Motor neuron (in vitro differentiated cells): ENCODE measurements around the gene CIDEB. TPM values are rescaled to one million over a fixed set of nuclear protein-coding genes. Genes with fewer than 3 reads are reported as not detected.

Experiments
- ATAC-seq, 8 experiments: fragments of 200-7000 bp; cut with Tn5 transposase; replicated peaks in 6 of 8; 2 replicates each; pipeline ENCODE4 v1.8.0; 2021; ENCODE audit warnings: mild to moderate bottlenecking in 8 of 8, moderate library complexity in 8 of 8
- H3K27ac ChIP-seq, 2 donors: fragments of 250-450 bp; sonication (Bioruptor Pico); 2 replicates each; pipeline ENCODE4 v1.9.0; 2021; ENCODE audit warnings: antibody characterized with exemption in 2 of 2, mild to moderate bottlenecking in 2 of 2, moderate library complexity in 1 of 2
- H3K4me1 ChIP-seq, 2 donors: fragments of 250-450 bp; sonication (Bioruptor Pico); replicated peaks in 1 of 2; 2 replicates each; pipeline ENCODE4 v1.6.1; 2021; ENCODE audit warnings: antibody characterized with exemption in 2 of 2, mild to moderate bottlenecking in 2 of 2, moderate library complexity in 1 of 2
- H3K4me3 ChIP-seq, 5 donors: fragments of 250-450 bp; sonication (Bioruptor Pico); 2 replicates each; pipeline ENCODE4 v1.9.0; 2021; ENCODE audit warnings: antibody characterized with exemption in 5 of 5, mild to moderate bottlenecking in 5 of 5, moderate library complexity in 4 of 5
- WGBS, 10 experiments: fragments of 450-650 bp; shearing (Covaris generic); methylation state at CpG; one replicate each; pipeline ENCODE4 v1.0.0; 2022; 5-methylcytosine and 5-hydroxymethylcytosine counted together
- in situ Hi-C, 9 experiments: fragments of 400-800 bp; cut with MboI; loops; one replicate each; pipeline ENCODE4 v1.15.0; 2021; ENCODE audit warnings: low sequenced_read_pairs in 9 of 9, low pct_unique_long_range_greater_than_20kb in 2 of 9; ENCODE audit not compliant: unreplicated experiment in 9 of 9
- total RNA-seq, 8 experiments: library from RNA; unstranded; fragments of 300-600 nt; gene quantifications; 2 replicates each; pipeline versions ENCODE4 v1.2.3 to v1.2.4, GENCODE V29; 2022

The CIDEB gene
- total RNA-seq, 8 experiments from 2014 or later: 0.32 to 1.6 (median 0.40) TPM; not detected in 5

GRCh38 chr14:24340606-24341005 lies 32.8 kb upstream of the CIDEB start:
- ATAC-seq: no peak
- Histone ChIP-seq H3K27ac (no peak overlapping the region), H3K4me1 (peaks cover 0 to 4% of the 10 kb centered on the region in 2 donors), H3K4me3 (no peak overlapping the region)
- in situ Hi-C loops: loop anchor here in 4 of 9 experiments (25.0 kb wide), 1 partner anchor 97 kb away; the partner anchor contains the start of genes CBLN3 (in 4 of the 4), KHNYN (in 4 of the 4) and SDR39U1 (in 4 of the 4)
- 17 to 100% (median 94%) methylated on average over 1 of the region's 1 CpG; no CpG with 5 or more reads in 6 of the 10 experiments for WGBS, 10 experiments

- peaks cover 0 to 9% of the 10 kb centered on the region in 2 donors for H3K4me1 ChIP-seq
- peak in 5 of 8 experiments; percentile 13 to 84 (median 49) for ATAC-seq
- in situ Hi-C loops: loop anchor here in 8 of 9 experiments (10.0 to 25.0 kb wide), 2 partner anchors 95 to 98 kb away; partner anchors contain the start of genes CBLN3 (in 4 of the 8), KHNYN (in 4 of the 8) and SDR39U1 (in 4 of the 8)
- WGBS, 10 experiments: 0 to 53% (median 10%) methylated on average over 1 to 13 of the region's 51 CpGs; no CpG with 5 or more reads in 4 of the 10 experiments
- no peak within 1 kb of the TSS for H3K4me3 ChIP-seq
- no peak within 1 kb of the TSS for H3K27ac ChIP-seq
These were observed 31.7 kb upstream of the CIDEB start, which contains the start of gene RIPK3 for GRCh38 chr14:24339284-24340151. RIPK3 (minus strand) TSS chr14:24339991; CDS start chr14:24339826, 165 bp downstream.

GRCh38 chr14:24338843-24339242 lies 31.1 kb upstream of the CIDEB start:
- Histone ChIP-seq H3K4me1 (peaks cover 0 to 10% of the 10 kb centered on the region in 2 donors), H3K4me3 (no peak overlapping the region), H3K27ac (no peak overlapping the region)
- WGBS, 10 experiments: 29 to 100% (median 64%) methylated on average over 1 to 11 of the region's 14 CpGs; no CpG with 5 or more reads in 4 of the 10 experiments
- in situ Hi-C loops: loop anchor here in 8 of 9 experiments (10.0 to 25.0 kb wide), 2 partner anchors 96 to 98 kb away; partner anchors contain the start of genes CBLN3 (in 4 of the 8), KHNYN (in 4 of the 8) and SDR39U1 (in 4 of the 8)
- ATAC-seq: no peak

- H3K27ac ChIP-seq: no peak overlapping the region
- 64 to 100% (median 76%) methylated on average over 2 to 8 of the region's 8 CpGs; no CpG with 5 or more reads in 3 of the 10 experiments for WGBS, 10 experiments
- no peak for ATAC-seq
- in situ Hi-C loops: loop anchor here in 8 of 9 experiments (10.0 to 25.0 kb wide), 2 partner anchors 97 to 100 kb away; partner anchors contain the start of genes CBLN3 (in 4 of the 8), KHNYN (in 4 of the 8) and SDR39U1 (in 4 of the 8)
- peaks cover 0 to 10% of the 10 kb centered on the region in 2 donors for H3K4me1 ChIP-seq
- no peak overlapping the region for H3K4me3 ChIP-seq
These were observed 30.0 kb upstream of the CIDEB start for GRCh38 chr14:24337824-24338175.

GRCh38 chr14:24337144-24337823 lies 29.5 kb upstream of the CIDEB start:
- 42 to 80% (median 65%) methylated on average over 1 to 4 of the region's 7 CpGs; no CpG with 5 or more reads in 3 of the 10 experiments for WGBS, 10 experiments
- no peak overlapping the region for H3K4me3 ChIP-seq
- H3K27ac ChIP-seq: no peak overlapping the region
- in situ Hi-C loops: loop anchor here in 8 of 9 experiments (10.0 to 25.0 kb wide), 2 partner anchors 98 to 100 kb away; partner anchors contain the start of genes CBLN3 (in 4 of the 8), KHNYN (in 4 of the 8) and SDR39U1 (in 4 of the 8)
- H3K4me1 ChIP-seq: peaks cover 0 to 10% of the 10 kb centered on the region in 2 donors
- ATAC-seq: no peak

- no peak for ATAC-seq
- Histone ChIP-seq H3K4me1 (peaks cover 0 to 10% of the 10 kb centered on the region in 2 donors), H3K4me3 (no peak overlapping the region), H3K27ac (no peak overlapping the region)
- WGBS, 10 experiments: 27 to 90% (median 60%) methylated on average over 1 to 6 of the region's 12 CpGs; no CpG with 5 or more reads in 6 of the 10 experiments
- in situ Hi-C loops: loop anchor here in 8 of 9 experiments (10.0 to 25.0 kb wide), 2 partner anchors 99 to 102 kb away; partner anchors contain the start of genes CBLN3 (in 4 of the 8), KHNYN (in 4 of the 8) and SDR39U1 (in 4 of the 8)
These were observed 27.8 kb upstream of the CIDEB start for GRCh38 chr14:24335461-24336171.

- peak; percentile 7 to 31 (median 23) for ATAC-seq
- peaks cover 0 to 10% of the 10 kb centered on the region in 2 donors for H3K4me1 ChIP-seq
- in situ Hi-C loops: loop anchor here in 8 of 9 experiments (10.0 to 25.0 kb wide), 2 partner anchors 100 to 103 kb away; partner anchors contain the start of genes CBLN3 (in 4 of the 8), KHNYN (in 4 of the 8) and SDR39U1 (in 4 of the 8)
- peak within 1 kb of the TSS in 2 of 5 donors; percentile 8 to 12 for H3K4me3 ChIP-seq
- no peak within 1 kb of the TSS for H3K27ac ChIP-seq
- 0 to 40% (median 12%) methylated on average over 1 to 9 of the region's 65 CpGs; no CpG with 5 or more reads in 6 of the 10 experiments for WGBS, 10 experiments
These were observed 26.9 kb upstream of the CIDEB start, which contains the start of gene ADCY4 for GRCh38 chr14:24334431-24335291. ADCY4 (minus strand) TSS chr14:24335071; CDS start chr14:24334652, 419 bp downstream.

- Histone ChIP-seq H3K4me1 (peaks cover 0 to 6% of the 10 kb centered on the region in 2 donors), H3K27ac (no peak overlapping the region), H3K4me3 (peak overlapping the region; percentile 5 to 16 (median 8))
- peak; percentile 25 to 87 (median 80) for ATAC-seq
- in situ Hi-C loops: loop anchor here in 8 of 9 experiments (10.0 to 25.0 kb wide), 2 partner anchors 102 to 105 kb away; partner anchors contain the start of genes CBLN3 (in 4 of the 8), KHNYN (in 4 of the 8) and SDR39U1 (in 4 of the 8)
- WGBS, 10 experiments: 0 to 9% (median 5%) methylated on average over 1 to 21 of the region's 56 CpGs; no CpG with 5 or more reads in 4 of the 10 experiments
These were observed 24.7 kb upstream of the CIDEB start for GRCh38 chr14:24332268-24332993.

GRCh38 chr14:24331731-24332267 lies 24.0 kb upstream of the CIDEB start:
- 0 to 87% (median 50%) methylated on average over 1 to 15 of the region's 26 CpGs; no CpG with 5 or more reads in 2 of the 10 experiments for WGBS, 10 experiments
- peaks cover 0 to 6% of the 10 kb centered on the region in 2 donors for H3K4me1 ChIP-seq
- no peak overlapping the region for H3K4me3 ChIP-seq
- peak in 5 of 8 experiments; percentile 7 to 21 (median 15) for ATAC-seq
- in situ Hi-C loops: loop anchor here in 8 of 9 experiments (10.0 to 25.0 kb wide), 2 partner anchors 103 to 106 kb away; partner anchors contain the start of genes CBLN3 (in 4 of the 8), KHNYN (in 4 of the 8) and SDR39U1 (in 4 of the 8)
- H3K27ac ChIP-seq: no peak overlapping the region
